HL-60 (cell line): ENCODE measurements around the gene SEC23A.

Experiments
- GABPA ChIP-seq: IDR thresholded peaks from 2 replicates; pipeline ENCODE4 v1.6.1; 2012; ENCODE audit warnings: low read depth
- POLR2AphosphoS5 ChIP-seq: IDR thresholded peaks from 2 replicates; pipeline ENCODE4 v1.6.1; 2012; ENCODE audit warnings: low read depth
- TF ChIP-seq, protein P1 (sequence below): IDR thresholded peaks from one replicate; pipeline ENCODE4 v1.5.1; 2011; ENCODE audit warnings: low read length, control low read depth, inconsistent platforms; ENCODE audit not compliant: insufficient read depth
- TF ChIP-seq, protein P2 (sequence below): IDR thresholded peaks from 2 replicates; pipeline ENCODE4 v1.6.1; 2012; ENCODE audit warnings: low read depth; ENCODE audit not compliant: insufficient replicate concordance

DNA sequence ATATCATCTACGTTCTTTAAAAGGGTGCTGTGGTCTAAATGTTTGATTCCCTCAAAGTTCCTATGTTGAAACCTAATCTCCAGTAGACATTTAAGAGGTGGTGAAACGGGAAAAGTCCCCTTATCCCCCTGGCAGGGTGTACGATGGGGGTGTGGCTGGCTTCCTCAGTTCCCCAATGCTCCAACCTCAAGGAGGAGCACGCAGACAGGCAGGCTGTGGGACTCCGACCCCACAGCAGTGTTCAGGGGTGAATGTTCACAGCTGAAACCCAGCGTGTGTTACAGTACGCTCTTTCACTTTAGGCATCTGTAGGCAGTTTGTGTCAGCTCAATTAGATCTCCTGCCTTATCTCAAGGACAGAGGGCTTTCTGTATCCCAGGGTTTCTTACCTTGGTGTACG lies 73.2 kb downstream of the SEC23A start:
- TF ChIP-seq, protein P1, sequence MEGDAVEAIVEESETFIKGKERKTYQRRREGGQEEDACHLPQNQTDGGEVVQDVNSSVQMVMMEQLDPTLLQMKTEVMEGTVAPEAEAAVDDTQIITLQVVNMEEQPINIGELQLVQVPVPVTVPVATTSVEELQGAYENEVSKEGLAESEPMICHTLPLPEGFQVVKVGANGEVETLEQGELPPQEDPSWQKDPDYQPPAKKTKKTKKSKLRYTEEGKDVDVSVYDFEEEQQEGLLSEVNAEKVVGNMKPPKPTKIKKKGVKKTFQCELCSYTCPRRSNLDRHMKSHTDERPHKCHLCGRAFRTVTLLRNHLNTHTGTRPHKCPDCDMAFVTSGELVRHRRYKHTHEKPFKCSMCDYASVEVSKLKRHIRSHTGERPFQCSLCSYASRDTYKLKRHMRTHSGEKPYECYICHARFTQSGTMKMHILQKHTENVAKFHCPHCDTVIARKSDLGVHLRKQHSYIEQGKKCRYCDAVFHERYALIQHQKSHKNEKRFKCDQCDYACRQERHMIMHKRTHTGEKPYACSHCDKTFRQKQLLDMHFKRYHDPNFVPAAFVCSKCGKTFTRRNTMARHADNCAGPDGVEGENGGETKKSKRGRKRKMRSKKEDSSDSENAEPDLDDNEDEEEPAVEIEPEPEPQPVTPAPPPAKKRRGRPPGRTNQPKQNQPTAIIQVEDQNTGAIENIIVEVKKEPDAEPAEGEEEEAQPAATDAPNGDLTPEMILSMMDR: no peak
- TF ChIP-seq POLR2AphosphoS5: no peak
- no peak for TF ChIP-seq GABPA
- TF ChIP-seq, protein P2, sequence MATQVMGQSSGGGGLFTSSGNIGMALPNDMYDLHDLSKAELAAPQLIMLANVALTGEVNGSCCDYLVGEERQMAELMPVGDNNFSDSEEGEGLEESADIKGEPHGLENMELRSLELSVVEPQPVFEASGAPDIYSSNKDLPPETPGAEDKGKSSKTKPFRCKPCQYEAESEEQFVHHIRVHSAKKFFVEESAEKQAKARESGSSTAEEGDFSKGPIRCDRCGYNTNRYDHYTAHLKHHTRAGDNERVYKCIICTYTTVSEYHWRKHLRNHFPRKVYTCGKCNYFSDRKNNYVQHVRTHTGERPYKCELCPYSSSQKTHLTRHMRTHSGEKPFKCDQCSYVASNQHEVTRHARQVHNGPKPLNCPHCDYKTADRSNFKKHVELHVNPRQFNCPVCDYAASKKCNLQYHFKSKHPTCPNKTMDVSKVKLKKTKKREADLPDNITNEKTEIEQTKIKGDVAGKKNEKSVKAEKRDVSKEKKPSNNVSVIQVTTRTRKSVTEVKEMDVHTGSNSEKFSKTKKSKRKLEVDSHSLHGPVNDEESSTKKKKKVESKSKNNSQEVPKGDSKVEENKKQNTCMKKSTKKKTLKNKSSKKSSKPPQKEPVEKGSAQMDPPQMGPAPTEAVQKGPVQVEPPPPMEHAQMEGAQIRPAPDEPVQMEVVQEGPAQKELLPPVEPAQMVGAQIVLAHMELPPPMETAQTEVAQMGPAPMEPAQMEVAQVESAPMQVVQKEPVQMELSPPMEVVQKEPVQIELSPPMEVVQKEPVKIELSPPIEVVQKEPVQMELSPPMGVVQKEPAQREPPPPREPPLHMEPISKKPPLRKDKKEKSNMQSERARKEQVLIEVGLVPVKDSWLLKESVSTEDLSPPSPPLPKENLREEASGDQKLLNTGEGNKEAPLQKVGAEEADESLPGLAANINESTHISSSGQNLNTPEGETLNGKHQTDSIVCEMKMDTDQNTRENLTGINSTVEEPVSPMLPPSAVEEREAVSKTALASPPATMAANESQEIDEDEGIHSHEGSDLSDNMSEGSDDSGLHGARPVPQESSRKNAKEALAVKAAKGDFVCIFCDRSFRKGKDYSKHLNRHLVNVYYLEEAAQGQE: no peak
